H4 (cell line): ENCODE results near the gene SHISAL1. TPM values are rescaled to one million over a fixed set of nuclear protein-coding genes. Genes with fewer than 3 reads are reported as not detected.
"Not testable (repeated sequence)": the region's sequence is repeated elsewhere in the genome, so short reads cannot be mapped to it uniquely, and the experiment has no call there.

ENCODE experiments used
- DNase-seq: peaks from one replicate; pipeline ENCODE4 v3.0.0-alpha.2; 2015; ENCODE audit warnings: low spot score
- total RNA-seq: library from RNA; depleted of rRNA; stranded (reverse); fragments of >200 nt; shearing (Covaris generic); gene quantifications from 2 replicates; pipeline ENCODE4 v1.2.3, GENCODE V29; 2014

The SHISAL1 gene
- total RNA-seq, 1 experiment from 2014 or later: 7.0 TPM

- no peak for DNase-seq
Observed at GRCh38 chr22:44261164-44261860, 51.4 kb downstream of the SHISAL1 start.

- no peak for DNase-seq
Observed at GRCh38 chr22:44260216-44261035, 52.3 kb downstream of the SHISAL1 start.

- no peak for DNase-seq
Observed at GRCh38 chr22:44259366-44260215, 53.2 kb downstream of the SHISAL1 start.

GRCh38 chr22:44256556-44257485, 55.9 kb downstream of the SHISAL1 start:
- DNase-seq: no peak

- DNase-seq: no peak
Observed at GRCh38 chr22:44256085-44256484, 56.7 kb downstream of the SHISAL1 start.

GRCh38 chr22:44254811-44255210, 57.9 kb downstream of the SHISAL1 start:
- no peak for DNase-seq

GRCh38 chr22:44249376-44250147, 63.2 kb downstream of the SHISAL1 start:
- no peak for DNase-seq

- no peak for DNase-seq
Observed at GRCh38 chr22:44248926-44249325, 63.8 kb downstream of the SHISAL1 start.

GRCh38 chr22:44247923-44248892, 64.5 kb downstream of the SHISAL1 start:
- no peak for DNase-seq

GRCh38 chr22:44247346-44247745, 65.4 kb downstream of the SHISAL1 start:
- no peak for DNase-seq

- no peak for DNase-seq
Observed at GRCh38 chr22:44246615-44247326, 66.0 kb downstream of the SHISAL1 start.

- DNase-seq: no peak
Observed at GRCh38 chr22:44245867-44246266, 66.9 kb downstream of the SHISAL1 start.

- no peak for DNase-seq
Observed at GRCh38 chr22:44245438-44245837, 67.3 kb downstream of the SHISAL1 start.

GRCh38 chr22:44244265-44244822, 68.4 kb downstream of the SHISAL1 start:
- DNase-seq: no peak

- DNase-seq: no peak
Observed at GRCh38 chr22:44243761-44244160, 69.0 kb downstream of the SHISAL1 start.

GRCh38 chr22:44242946-44243724, 69.6 kb downstream of the SHISAL1 start:
- no peak for DNase-seq

- not testable (repeated sequence) for DNase-seq
Observed at GRCh38 chr22:44241121-44241520, 71.6 kb downstream of the SHISAL1 start.
